ENCODE measurements around the gene GCSAML.

GCSAML gene

DNA sequence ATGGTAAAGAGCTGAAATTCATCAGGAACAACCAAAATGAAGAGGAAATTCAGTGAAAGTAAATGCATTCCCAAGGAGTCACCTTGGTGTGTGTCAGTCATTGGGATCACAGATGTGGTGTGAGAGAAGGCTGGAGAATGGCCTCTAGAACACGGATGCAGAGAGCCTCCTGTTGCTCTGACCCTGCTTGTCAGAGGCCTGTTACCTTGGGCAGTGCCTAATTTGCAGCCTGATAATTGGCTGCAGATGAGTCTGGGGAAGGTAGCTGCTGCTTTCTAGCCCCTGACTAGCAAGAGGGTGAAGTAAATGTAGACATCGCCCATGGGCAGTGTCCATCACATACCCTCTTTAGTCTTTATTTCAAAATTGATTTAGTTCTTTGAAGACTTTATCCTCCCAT lies 3.3 kb downstream of the GCSAML start:
- H3K4me3 ChIP-seq (ENCODE audit: low read depth, low read length): no peak overlapping the region
- CTCF ChIA-PET: no interaction called here
- TF ChIP-seq ZFP37 (tag by site-specific recombination; IDR thresholded peaks at IDR 0.05) (no peak), ZNF48 (tag by site-specific recombination; IDR thresholded peaks at IDR 0.05) (no peak), SETDB1 (IDR thresholded peaks at IDR 0.05; ENCODE audit: insufficient read length, low read length) (no peak), ZNF10 (tag by site-specific recombination; IDR thresholded peaks at IDR 0.05) (no peak), ZNF530 (tag by site-specific recombination; IDR thresholded peaks at IDR 0.05; ENCODE audit: low read depth) (no peak), ZNF747 (tag by site-specific recombination; IDR thresholded peaks at IDR 0.05) (no peak), ZNF560 (tag by site-specific recombination; IDR thresholded peaks at IDR 0.05; ENCODE audit: borderline replicate concordance) (no peak), ZNF830 (tag by site-specific recombination; IDR thresholded peaks at IDR 0.05; ENCODE audit: low read depth) (no peak), HOXD13 (CRISPR knock-in tag; IDR thresholded peaks at IDR 0.05; ENCODE audit: borderline replicate concordance) (no peak), ZNF223 (tag by site-specific recombination; IDR thresholded peaks at IDR 0.05) (no peak), WT1 (tag by site-specific recombination; IDR thresholded peaks at IDR 0.05) (no peak), OVOL3 (tag by site-specific recombination; IDR thresholded peaks at IDR 0.05) (no peak), ZNF791 (tag by site-specific recombination; IDR thresholded peaks at IDR 0.05) (no peak), FEZF1 (tag by site-specific recombination; IDR thresholded peaks at IDR 0.05) (no peak), ZNF623 (tag by site-specific recombination; IDR thresholded peaks at IDR 0.05) (no peak), SALL2 (tag by site-specific recombination; IDR thresholded peaks at IDR 0.05; ENCODE audit: borderline replicate concordance) (no peak)
- TF ChIP-seq, protein P1, sequence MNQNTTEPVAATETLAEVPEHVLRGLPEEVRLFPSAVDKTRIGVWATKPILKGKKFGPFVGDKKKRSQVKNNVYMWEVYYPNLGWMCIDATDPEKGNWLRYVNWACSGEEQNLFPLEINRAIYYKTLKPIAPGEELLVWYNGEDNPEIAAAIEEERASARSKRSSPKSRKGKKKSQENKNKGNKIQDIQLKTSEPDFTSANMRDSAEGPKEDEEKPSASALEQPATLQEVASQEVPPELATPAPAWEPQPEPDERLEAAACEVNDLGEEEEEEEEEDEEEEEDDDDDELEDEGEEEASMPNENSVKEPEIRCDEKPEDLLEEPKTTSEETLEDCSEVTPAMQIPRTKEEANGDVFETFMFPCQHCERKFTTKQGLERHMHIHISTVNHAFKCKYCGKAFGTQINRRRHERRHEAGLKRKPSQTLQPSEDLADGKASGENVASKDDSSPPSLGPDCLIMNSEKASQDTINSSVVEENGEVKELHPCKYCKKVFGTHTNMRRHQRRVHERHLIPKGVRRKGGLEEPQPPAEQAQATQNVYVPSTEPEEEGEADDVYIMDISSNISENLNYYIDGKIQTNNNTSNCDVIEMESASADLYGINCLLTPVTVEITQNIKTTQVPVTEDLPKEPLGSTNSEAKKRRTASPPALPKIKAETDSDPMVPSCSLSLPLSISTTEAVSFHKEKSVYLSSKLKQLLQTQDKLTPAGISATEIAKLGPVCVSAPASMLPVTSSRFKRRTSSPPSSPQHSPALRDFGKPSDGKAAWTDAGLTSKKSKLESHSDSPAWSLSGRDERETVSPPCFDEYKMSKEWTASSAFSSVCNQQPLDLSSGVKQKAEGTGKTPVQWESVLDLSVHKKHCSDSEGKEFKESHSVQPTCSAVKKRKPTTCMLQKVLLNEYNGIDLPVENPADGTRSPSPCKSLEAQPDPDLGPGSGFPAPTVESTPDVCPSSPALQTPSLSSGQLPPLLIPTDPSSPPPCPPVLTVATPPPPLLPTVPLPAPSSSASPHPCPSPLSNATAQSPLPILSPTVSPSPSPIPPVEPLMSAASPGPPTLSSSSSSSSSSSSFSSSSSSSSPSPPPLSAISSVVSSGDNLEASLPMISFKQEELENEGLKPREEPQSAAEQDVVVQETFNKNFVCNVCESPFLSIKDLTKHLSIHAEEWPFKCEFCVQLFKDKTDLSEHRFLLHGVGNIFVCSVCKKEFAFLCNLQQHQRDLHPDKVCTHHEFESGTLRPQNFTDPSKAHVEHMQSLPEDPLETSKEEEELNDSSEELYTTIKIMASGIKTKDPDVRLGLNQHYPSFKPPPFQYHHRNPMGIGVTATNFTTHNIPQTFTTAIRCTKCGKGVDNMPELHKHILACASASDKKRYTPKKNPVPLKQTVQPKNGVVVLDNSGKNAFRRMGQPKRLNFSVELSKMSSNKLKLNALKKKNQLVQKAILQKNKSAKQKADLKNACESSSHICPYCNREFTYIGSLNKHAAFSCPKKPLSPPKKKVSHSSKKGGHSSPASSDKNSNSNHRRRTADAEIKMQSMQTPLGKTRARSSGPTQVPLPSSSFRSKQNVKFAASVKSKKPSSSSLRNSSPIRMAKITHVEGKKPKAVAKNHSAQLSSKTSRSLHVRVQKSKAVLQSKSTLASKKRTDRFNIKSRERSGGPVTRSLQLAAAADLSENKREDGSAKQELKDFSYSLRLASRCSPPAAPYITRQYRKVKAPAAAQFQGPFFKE (tag by site-specific recombination; IDR thresholded peaks at IDR 0.05; ENCODE audit: borderline replicate concordance): no peak
- TF ChIP-seq, protein P2, sequence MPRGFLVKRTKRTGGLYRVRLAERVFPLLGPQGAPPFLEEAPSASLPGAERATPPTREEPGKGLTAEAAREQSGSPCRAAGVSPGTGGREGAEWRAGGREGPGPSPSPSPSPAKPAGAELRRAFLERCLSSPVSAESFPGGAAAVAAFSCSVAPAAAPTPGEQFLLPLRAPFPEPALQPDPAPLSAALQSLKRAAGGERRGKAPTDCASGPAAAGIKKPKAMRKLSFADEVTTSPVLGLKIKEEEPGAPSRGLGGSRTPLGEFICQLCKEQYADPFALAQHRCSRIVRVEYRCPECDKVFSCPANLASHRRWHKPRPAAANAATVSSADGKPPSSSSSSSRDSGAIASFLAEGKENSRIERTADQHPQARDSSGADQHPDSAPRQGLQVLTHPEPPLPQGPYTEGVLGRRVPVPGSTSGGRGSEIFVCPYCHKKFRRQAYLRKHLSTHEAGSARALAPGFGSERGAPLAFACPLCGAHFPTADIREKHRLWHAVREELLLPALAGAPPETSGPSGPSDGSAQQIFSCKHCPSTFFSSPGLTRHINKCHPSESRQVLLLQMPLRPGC (tag by site-specific recombination; IDR thresholded peaks at IDR 0.05): no peak
- TF ChIP-seq, protein P3, sequence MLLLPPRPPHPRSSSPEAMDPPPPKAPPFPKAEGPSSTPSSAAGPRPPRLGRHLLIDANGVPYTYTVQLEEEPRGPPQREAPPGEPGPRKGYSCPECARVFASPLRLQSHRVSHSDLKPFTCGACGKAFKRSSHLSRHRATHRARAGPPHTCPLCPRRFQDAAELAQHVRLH (tag by site-specific recombination; IDR thresholded peaks at IDR 0.05): no peak
- POLR2A ChIA-PET: no interaction called here
- H3K4me1 ChIP-seq (ENCODE audit: control insufficient read depth, insufficient read depth, low read length): no peaks in the 10 kb centered on the region
- no peaks in the 10 kb centered on the region for H3K9me3 ChIP-seq (ENCODE audit: control insufficient read depth, insufficient read depth, low read depth, low read length)
- H3K27ac ChIP-seq (ENCODE audit: extremely low read depth, low read depth, low read length): no peak overlapping the region
- no peaks in the 10 kb centered on the region for H3K36me3 ChIP-seq (ENCODE audit: control insufficient read depth in 2 of 2, insufficient read depth in 1 of 2, low read length in 2 of 2)

All from HEK293 (cell line).